HG02943 (cell line): Measurements from ENCODE around the gene KCND1.

Experiments used
- ATAC-seq: cut with Tn5 transposase; IDR thresholded peaks from one replicate; pipeline ENCODE4 v1.9.1; 2021; ENCODE audit warnings: mild to moderate bottlenecking, low read depth, moderate library complexity; ENCODE audit not compliant: unreplicated experiment

KCND1 gene

DNA sequence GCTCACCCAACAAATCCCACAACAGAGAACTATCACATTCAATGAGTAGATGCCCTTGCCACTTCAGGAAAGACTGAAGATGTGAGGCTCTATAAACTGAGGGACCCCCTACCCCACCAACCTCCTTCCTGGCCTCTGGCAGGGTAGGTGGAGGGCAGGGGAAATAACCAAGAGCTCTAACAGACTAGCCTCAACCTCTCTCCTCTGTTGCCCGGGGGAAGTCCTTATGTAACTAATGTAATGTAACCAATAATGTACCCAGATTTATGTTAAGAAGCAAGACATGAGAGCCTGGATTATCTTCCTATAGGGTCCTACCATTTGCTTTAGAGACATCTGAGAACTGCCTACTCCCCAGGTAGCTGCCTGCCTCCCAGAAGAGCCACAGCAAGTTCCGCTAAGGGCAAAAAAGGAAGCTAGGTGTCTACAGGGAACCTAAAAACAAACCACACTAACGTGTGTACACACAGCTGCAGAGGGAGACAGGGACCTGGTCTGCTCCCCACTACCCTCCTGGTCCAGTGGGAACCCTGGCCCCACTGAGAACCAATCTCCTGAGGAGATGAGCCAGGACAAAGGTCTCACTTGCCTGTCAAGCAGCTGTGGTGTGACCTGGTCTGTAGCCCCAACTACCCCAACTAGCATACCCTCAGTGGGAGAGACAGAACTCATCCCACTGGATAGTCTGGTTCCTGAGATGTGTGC is 32.0 kb downstream of the KCND1 start:
- ATAC-seq: no peak

DNA sequence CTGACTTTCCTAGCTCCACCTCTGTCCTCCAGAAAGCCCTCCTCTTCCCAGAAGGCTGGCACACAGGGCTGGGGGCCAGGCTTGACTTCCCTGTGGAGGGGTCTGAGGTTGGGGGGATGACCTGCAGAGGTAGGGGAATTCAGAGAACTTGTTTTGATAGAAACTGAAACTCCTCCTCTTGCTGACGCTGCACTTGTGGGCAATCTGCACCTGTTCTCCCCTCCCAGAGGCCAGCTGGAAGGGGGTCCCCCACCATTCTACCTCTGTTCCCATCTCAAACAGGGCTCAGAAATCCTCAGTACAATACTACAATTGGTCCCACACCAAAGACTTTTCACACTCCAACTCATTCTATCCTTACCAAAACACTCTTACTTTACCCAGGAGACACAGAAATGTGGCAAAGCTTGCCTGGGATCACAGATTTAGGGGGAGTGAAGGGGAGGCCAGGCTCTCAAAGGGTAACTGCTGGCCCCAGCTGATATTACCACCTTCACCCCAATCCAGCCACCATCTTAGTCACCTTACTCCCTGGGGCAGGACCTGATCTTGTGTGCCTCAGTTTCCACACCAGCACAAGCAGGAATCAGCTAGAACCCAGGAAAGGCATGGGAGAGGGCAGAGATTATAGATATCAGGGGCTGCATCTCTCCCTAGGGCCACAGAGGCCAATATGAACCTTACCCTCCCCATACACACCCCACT is 32.8 kb downstream of the KCND1 start:
- peak; percentile 45 for ATAC-seq

DNA sequence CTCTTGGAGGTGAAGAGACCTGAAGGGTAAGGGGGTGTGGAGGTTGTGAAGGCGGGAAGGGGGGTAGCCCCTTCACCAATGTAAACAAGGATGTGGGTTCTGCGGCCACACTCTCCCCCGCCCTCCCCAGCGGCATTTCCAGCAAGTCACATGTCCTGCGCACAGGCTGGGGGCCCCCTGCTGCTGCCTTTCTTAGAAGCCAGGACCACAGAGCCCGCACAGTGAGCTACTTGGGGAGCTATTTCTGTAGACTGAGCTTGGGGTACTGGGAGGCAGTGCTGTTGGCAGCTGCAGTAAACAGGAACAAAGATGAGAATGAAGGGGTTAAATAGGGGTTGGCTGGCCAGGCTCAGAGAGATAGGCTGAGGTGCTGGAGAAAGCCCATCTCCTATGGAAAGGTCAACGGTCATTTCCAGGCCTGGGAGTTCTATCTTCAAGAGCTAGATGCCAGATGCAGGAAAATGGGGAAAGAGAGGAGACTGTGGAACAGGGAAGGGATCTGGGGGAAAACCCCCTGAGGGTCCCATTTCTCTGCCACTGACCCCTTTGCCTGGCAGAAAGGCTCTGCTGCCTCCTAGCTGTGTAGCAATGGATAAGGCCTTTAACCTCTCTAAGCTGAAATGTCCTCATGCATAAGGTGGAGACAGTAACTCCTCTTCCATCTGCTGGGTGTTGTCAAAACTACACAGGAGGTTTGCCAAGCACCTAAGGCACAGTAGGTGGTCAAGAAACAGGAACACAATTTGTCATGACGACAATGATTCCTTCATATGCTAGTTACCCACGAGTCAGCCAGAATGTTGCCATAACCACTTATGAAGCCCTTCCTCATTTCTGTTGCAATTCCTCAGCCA is 34.4 kb downstream of the KCND1 start:
- ATAC-seq: peak; percentile 53

DNA sequence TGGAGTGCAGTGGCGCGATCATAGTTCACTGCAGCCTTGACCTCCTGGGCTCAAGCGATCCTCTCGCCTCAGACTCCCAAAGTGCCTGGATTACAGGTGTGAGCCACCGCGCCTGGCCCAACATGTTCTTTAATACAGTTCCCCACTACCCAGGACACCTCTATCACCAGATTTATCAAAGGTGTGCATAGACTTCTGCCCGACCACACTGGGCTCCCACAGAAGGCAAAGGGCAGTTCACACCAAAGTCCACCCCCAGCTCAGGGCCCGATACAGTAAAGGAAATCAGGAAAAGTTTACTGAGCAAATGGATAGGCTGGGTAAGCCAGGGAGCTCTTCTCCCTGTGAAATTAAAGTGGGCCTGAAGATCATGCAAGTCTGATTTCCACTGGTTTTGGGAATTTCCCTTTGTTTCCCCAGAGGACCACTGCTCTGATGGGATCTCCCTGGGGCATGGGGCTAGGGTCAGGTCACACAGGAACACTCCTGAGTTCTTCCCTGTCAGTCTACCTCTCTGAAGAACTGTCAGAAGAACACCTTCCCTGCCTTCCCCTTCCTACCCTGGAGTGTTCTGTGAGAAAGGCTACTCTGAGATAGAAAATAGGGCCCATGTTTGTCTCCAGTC is 35.1 kb downstream of the KCND1 start:
- no peak for ATAC-seq

DNA sequence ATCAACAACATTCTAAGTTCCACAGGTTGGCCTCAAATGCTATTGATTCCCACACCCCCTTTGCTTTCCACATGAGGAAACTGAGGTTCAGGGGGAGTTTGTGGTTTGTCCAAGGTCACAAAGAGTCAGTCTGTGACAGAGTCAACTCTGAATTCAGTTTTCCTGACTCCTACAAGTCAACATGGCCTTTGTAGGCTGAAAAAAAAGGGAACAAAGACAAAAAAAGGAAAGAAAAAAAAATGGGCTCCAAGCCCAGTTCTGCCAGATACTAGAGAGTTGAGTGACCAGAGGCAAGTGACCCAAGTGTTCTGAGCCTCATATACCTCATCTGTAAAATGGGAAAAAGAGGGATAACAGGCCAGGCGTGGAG is 36.4 kb downstream of the KCND1 start:
- ATAC-seq: no peak

DNA sequence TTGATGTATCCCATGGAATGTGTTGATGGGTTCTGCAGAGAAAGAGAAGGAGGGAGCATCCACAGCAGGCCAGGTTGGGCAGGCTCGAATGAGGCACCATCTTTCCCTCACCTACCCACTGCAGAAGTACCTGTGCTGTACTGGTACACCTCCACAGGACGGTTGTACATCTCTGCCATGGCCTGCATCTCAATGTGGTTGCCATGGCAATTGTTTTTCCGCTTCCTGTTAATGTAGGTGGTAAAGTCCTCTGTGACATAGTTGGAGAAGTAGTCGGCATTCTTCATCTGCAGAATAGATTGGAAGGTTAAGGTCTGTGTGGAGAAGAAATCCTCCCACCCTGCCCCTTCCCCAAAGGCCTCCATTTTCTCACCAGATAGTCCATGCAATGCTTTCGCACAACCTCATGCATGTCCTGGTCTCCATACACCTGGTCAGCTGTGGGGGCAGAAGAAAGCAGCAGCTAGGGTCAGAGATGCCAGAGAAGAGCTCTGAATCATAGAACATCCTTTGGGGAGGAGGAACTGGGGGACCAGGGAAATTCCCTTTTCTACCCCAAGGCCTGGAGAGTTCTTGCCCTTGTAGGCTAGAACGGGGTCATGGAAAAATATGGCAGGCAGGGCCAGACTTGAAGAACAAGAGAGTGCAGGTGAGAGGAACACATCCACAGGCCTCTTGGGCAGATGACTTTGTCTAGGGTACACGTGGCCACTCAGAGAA is 36.9 kb downstream of the KCND1 start:
- ATAC-seq: no peak

DNA sequence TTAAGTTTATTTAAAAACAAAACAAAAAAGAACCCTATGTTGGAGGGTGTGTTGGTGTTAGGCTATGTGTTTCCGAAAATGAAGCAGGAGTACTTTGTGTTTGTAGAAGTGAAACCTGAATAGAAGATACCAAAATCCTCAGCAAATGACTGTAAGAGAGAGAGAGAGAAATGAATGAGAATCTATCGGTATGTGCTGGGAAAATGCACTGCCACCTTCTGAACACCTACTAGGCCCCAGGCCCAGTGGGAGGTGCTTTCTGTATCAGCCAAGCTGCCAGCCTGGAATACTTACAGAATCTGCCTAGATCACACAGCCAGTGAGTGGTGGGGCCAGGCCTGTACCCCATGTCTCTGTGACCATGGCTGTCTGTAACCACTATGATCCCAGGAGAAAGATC is 37.9 kb downstream of the KCND1 start:
- ATAC-seq: no peak

DNA sequence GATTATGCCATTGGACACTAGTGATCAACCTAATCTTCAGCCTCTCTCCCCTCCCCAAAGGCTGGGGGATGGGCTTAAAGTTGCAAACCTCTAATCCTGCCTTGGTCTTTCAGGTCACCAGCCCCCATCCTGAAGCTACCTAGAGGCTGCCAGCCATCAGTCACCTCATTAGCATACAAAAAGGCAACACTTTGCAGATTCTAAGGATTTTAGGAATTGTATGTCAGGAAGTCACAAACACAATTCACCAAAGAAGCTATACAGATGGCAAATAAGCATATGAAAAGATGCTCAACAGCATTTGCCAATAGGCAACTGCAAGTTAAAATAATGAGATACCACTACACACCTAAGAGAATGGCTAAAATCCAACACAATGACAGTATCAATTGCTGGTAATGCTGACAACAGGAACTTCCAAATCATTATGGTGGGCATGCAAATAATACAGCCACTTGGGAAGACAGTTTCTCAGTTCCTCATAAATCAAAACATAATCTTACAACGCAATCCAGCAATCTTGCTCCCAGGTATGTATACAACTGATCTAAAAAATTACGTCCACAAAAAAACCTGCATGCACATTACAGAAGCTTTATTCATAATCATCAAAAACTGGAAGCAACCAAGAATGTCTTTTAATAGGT is 43.8 kb downstream of the KCND1 start:
- no peak for ATAC-seq

DNA sequence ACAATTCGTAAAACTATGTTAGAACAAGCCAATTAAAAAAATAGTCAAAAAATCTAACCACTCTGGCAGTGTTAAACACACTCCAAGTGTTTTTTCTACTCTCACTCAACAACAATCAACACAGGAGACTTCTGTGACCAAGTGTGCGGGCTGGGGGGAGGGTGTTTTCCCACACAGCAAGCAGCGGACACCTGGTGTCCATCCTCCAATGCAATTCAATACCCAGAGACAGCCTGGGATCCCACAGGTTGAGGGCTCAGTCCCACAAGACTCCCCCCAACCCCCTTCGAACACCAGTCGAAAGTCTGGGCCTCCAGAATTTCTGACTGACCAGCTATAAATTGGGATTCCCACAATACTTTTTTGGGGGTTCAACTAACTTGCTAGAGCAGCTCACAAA is 44.5 kb downstream of the KCND1 start:
- no peak for ATAC-seq

DNA sequence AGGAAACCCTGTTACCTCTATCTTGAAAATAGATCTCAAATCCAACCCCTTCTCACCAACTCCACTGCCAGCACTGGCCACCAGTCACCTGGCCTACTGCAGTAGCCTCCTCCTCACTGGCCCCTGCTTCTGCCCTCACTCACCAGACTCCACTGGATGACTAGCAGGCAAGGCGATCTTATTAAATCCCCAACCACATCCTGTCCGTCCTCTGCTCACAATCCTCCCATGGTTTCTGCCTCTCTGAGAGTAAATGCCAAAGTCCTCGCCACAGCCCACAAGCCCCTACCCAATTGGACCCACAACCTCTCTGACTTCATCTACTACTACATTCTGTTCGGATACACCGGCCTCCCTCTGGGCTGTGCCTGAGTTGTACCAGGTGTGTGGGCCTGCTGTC is 47.4 kb downstream of the KCND1 start:
- ATAC-seq: no peak

DNA sequence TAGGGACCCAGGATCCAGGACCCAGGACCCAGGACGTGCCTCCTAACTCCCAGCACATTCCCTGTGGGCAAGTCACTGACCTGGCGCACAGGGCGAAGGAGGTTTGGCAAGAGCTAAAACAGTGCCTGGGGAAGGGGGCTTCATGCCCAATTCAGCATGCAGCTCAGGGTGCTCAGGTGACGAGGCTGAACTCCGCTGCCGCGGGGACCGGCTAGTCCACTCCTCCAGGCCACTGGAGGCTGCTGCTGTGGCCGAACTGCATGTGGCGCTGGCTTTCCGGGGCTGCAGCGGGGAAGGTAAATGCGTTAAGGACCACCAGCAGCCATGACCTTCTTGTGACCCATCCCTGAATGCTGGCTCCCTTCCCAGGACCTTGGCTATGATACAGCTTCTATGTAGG is 47.9 kb downstream of the KCND1 start:
- no peak for ATAC-seq

DNA sequence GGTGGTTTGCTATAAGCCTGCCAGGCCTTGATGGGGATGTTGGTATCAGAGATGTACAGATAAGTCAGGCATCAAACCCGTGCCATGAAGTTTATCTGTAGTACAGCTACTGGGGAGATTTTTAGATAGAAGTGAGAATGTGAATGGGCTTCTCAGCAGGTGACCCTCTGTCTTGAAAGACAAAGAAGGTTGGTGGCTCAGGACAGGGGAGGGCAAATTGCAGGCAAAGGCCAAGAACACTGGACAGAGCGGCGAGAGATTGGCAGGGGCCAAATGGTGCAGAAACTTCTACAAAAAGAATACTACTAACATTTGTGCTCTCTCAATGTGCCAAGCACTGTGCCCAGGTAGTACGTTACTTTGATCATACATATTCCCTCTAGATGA is 50.9 kb downstream of the KCND1 start:
- no peak for ATAC-seq

DNA sequence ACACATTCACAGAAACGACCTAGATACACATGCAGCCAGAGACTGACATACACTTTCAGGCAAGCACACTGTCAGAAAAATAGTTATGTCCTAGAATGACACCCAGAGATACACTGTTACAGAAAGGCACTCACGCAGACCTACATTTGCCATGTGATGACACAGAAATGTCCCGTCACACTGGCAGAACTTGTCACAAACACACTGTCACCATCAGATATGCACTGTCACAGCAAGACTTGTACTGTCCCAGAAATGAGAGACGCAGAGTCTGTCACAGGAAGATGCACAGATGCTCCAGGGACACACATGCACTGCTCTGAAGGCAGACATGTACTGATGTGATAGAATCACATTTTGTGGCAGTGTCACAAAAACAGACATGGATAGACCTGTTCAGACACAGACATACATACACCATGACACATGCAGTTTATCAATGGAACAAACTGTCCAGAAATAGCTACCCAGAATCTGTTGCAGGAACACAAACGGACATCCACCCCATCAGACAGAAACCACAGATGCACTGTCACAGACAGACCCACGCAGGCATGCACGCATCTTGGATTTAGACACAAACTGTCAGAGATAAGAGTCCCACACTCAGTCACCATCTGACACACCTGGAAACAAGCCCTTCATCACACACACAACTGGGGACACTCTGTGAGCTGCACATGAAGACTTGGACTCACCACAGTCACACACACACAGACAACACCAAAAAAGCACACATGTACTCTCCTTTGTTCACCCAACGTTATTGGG is 51.5 kb downstream of the KCND1 start:
- no peak for ATAC-seq

DNA sequence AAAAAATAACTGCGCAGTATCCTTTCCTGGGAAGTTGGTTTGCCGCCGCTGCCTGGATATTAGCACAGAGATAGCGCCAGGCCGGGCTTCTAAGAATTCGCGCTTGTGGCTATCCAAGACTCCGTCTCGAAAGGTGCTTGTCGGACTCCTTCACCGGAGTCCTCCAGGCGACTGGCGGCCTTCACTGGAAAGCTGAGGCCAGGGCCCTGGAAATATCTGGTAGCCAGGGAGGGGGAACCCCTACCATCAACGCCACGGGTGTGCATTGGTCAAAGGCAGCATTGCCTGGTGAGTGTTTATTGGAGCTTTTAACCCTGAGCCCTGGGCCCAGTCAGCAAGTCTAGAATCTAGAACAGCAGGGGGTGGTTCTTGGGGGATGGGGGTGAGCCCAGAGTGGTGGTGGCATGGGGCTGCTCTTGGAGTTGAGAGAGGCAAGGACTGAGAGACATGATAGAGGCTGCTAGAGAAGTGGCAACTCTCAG is 52.2 kb downstream of the KCND1 start:
- no peak for ATAC-seq

DNA sequence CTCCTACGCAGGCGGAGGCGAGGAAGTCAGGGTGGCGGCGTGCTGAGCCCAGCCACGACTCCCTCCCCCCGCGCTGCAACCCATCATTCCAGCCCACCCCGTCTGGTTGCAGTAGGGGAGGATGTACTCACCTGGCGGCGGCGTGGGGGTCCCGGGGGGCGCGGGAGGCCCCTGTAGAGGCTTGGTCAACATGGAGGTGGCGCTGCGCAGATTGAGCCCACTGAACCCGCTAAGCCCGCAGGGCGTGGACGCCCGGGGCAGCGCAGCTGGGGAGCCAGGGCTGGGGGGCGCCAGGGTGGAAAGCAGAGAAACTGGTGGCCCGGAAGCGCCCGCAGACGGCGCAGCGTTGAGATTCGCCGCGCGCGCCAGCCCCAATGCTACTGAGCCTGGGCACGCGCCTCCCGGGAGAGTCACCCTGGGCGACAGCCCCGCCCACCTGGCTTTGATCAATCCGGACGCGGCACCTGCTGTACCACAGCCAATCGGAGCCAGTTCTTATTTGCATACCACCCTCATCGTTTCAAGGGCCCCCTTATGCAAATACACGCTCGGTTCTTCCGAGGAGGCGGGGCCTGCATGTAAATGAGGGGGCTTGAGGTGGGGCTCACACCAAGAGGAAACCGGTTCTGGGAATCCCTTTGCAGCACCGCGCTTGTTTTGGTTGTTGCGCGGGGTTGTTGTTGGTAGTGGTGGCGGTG is 52.9 kb downstream of the KCND1 start, which contains the start of gene PIM2:
Gene PIM2, minus strand, starts transcription at position 382 of the 698 bp plus-strand sequence. Its CDS starts 190 bp downstream, at position 192.
- ATAC-seq: peak; percentile 53

DNA sequence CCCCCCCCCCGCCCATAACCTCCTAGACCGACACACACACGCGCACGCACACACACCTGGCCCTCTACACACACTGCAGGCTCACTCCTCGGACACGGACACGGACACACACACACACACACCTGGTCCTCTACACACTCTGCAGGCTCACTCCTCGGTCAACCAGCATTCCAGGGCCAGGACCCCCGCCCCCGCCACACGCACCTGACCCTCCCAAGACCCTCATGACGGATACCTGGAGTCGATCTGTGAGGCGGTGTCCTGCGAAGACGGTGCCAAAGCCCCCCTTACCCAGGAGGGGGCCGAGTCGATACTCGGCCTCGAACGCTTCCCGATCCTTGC is 53.4 kb downstream of the KCND1 start:
- ATAC-seq: no peak

DNA sequence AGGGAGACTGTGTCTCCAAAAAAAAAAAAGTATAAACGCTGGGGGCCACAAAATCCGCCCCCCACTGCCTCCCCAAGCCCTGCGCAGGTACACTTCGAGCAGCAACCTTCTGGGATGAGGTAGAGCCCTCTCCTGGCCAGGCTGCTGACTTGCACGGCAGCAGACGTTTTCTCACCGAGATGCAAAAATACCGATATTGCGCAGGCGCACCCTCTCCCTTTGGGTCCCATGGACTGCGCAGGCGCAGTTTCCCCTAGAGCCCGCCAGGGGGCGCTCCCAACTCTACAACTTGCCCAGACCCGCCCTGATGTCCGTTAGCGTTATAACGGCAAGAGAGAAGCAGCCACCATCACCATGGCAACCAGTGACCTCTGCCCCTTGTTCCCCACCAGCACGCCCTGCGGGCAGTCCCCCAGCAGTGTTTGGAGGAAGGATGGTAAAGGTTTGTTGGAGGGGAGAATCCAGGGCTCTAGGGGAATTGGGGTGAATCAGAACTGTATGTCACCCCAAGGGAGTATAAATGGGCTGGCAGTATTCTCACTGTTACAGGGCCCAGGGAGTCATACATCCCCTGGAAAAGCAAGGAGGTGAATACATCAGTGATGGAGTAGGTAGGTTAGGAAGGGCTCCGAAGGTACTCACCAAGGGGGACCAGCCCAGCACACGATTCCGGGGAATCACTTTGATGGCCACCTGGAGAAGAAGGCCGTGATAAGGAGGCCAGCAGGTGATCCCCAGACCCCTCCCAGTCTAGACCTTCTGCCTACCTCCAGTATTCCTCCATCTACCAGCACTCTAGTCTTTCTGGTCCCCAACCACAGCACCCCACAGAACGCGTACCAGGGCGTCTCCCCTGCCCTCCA is 54.3 kb downstream of the KCND1 start:
- peak; percentile 50 for ATAC-seq
